ENCODE data around the gene C5AR2.
A peak's percentile ranks its signal among the peaks of the same experiment; 100 is the strongest.
"Not testable (repeated sequence)": the region's sequence is repeated elsewhere in the genome, so short reads cannot be mapped to it uniquely, and the experiment has no call there.

Gene C5AR2

GRCh38 chr19:47331931-47332547 lies at the start of gene C5AR2:
Gene C5AR2, plus strand, starts transcription at chr19:47332175. Its CDS starts 8,625 bp downstream, at chr19:47340800.
- DNase-seq: peak; percentile 27

DNA sequence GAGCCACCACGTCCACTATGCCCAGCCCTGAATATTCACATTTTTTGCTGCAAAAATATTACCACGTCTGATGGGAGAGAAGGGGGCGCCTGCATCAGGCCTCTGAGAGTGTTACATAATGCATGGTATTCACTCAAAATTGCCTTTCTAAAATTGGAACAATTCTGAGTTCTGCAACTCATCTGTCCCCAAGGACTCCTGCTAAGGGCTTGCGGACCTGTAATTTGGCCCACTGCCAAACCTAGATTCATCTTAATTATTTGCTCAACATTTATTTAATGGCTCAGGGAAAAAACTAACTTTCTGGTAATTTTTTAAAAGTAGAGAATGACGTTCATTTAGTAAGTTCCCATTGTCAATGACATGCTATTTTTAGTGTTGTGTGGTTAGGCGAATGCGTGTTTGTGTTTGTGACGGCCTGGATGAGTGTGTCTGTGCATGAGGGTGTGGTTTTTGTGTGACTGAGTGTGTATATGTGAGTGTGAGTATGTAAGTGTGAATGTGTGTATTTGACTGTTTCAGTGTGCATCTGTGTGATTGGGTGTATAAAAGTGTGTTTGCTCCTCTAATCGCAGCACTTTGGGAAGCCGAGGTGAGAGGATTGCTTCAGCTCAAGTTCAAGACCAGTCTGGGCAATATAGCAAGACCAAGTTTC lies 48.4 kb upstream of the C5AR2 start:
- DNase-seq: no peak

DNA sequence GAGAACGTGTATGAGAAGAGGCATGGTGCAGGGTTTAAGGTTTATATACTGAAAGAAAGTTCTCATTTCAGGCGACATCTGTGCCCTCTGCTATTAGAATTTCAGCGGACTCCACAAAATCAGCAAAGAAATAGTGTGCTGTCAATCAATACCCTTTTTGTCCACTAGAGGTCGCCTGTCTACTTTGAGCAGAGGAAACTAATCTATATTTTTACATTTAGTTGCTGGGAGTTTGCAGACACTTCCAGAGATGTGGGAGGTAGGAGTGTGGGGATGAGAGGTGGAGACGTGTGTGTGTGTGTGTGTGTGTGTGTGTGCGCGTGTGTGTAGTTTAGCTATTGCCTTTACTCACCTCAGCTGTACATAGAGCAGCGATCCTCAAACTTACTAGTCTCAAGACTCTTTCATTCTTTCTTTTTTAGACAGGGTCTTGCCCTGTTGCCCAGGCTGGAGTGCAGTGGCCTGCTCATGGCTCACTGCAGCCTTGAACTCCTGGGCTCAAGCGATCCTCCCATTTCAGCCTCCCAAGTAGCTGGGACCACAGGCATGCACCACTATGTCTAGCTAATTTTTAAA lies 47.6 kb upstream of the C5AR2 start:
- DNase-seq: peak; percentile 69

DNA sequence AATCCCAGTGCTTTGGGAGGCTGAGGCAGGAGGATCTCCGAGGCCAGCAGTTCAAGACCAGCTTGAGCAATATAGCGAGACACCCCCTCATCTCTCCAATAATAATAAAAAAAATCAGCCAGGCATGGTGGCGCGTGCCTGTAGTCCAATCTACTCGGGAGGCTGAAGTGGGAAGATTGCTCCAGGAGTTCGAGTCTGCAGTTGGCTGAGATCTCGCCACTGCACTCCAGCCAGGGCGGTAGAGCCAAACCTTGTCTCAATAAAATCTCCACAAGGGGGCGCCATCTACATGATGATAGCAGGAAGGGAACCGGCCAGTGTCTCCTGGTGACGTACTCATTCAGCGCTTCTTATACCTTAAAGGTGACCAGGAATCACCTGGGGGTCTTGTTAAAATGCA lies 35.9 kb upstream of the C5AR2 start:
- DNase-seq: peak; percentile 89

DNA sequence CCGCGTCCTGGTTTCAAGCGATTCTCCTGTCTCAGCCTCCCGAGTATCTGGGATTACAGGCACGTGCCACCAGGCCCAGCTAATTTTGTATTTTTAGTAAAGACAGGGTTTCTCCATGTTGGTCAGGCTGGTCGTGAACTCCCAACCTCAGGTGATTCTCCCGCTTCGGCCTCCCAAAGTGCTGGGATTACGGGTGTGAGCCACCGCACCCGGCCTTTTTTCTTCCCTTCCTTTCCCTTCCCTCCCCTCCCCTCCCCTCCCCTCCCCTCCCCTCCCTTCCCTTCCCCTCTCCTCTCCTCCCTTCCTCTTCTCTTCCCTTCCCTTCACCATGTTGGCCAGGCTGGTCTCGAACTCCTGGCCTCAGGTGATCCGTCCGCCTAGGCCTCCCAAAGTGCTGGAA lies 31.1 kb upstream of the C5AR2 start:
- not testable (repeated sequence) for DNase-seq

DNA sequence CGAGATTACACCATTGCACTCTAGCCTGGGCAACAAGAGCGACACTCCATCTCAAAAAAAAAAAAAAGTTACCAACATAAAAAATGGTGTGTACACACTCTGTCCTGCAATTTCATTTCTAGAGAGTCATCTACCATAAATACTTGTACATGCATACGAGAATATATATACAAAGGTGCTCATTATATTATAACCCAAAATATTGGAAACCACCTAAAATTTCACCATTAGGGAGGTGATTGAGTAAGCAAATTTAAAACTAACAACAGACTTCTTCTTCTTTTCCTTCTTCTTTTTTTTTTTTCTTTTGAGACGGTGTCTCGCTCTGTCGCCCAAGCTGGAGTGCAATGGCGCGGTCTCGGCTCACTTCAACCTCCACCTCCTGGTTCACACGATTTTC lies 29.7 kb upstream of the C5AR2 start:
- no peak for DNase-seq

- DNase-seq: peak; percentile 85
Observed at GRCh38 chr19:47303966-47304365, 28.0 kb upstream of the C5AR2 start.

DNA sequence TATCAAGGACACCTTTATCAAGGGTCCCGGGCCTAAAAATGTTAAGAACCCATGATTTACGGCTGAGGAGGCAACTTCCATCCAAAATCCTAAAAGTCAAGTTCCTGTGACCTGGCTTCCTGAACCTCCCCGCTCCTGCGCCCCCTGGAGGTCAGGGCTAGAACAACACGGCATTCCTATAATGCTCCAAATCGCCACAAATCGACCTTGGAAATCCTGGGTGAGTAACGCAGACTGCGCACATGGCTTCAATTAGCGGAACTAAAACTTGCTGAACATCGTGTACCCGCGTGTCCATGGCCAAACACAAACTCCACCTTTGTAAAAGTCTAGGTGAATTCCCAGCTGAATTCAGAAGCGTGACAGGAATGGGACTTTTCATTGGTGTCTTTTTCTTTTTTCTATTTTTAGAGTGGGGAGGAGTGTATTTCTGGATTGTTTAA lies 26.6 kb upstream of the C5AR2 start:
- DNase-seq: peak; percentile 60

GRCh38 chr19:47306303-47306702 lies 25.7 kb upstream of the C5AR2 start:
- DNase-seq: no peak

GRCh38 chr19:47309038-47309437 lies 22.9 kb upstream of the C5AR2 start:
- no peak for DNase-seq

- no peak for DNase-seq
Observed at GRCh38 chr19:47309608-47310007, 22.4 kb upstream of the C5AR2 start, which contains the start of gene C5AR1. Gene C5AR1, plus strand, starts transcription at chr19:47309861. Its CDS starts 35 bp downstream, at chr19:47309896.

GRCh38 chr19:47310323-47310722 lies 21.7 kb upstream of the C5AR2 start:
- DNase-seq: no peak

DNA sequence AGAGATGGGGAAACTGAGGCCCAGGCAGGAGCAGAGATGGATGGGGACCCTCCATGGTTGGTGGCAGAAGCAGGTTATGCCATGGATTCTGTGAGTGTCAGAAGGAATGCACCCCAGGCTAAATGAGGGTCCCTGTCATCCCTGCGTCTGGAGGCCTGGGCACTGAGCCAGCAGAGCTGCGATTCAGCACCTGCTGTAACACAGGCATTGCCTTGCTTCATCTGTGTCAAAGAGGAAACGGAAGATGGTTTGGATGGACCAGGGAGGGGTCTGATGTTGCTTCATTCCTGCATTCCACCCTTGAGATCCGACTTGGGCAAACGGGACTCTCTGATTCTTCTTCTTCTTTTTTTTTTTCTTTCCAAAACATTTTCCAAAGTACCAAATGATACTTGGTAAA lies 21.2 kb upstream of the C5AR2 start:
- no peak for DNase-seq

DNA sequence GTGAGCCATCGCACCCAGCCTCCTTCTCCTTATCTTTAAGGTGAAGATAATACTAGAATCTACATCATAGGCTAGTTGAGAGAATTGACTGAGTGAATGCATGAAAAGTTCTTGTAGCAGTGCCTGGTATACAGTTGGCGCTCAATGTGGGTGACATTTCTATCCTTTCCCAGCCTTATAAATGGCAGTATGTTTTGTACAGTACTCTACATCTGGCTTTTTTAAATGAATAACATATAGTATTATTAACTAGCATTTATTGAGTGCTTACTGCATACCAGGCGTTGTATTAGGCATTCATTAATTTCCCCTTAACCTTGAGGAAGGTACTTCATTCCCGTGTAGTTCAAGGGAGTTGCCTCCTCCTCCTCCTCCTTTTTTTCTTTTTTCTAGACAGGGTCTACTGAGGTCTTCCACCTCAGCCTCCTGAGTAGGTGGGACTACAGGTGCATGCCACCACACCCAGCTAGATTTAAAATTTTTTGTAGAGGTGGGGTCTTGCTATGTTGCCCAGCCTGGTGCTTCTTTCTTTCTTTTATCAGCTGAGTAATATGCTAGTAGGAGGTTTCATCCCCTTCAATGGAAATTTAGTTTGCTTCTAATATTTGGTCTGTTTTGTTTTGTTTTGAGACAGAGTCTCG lies 19.5 kb upstream of the C5AR2 start:
- DNase-seq: no peak

GRCh38 chr19:47313754-47314295 lies 18.1 kb upstream of the C5AR2 start:
- DNase-seq: no peak

DNA sequence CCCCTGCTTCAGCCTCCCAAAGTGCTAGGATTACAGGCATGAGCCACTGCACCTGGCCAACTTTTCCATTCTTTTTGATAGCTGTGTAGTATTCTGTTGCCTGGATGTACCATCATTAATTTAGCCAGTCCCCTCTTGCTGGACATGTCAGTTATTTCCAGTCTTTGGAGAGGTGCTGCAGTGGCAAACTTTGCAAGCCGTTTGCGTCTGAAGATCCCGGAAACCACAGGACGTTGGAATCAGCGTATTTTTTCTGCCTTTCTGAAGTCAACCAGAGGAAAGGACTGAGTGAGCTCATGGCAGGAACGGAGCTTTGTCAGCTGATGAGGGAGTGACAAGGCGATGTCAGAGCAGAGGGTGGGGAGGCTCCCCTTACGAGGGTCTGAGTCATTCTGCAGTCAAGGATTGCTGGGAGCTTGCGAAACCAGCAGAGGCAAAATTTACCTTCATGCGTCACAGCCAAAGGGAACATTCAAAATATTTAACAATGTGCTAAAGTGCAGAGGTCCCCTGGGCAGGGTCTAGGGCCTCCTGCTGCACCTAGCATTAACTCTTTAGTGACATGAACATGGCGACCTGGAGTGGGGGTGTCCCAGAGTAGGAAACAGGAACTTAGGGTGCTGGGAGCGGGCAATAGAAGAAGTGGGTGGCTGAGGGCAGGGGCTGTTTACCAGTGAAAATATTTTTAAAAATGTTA lies 16.7 kb upstream of the C5AR2 start:
- peak; percentile 78 for DNase-seq

DNA sequence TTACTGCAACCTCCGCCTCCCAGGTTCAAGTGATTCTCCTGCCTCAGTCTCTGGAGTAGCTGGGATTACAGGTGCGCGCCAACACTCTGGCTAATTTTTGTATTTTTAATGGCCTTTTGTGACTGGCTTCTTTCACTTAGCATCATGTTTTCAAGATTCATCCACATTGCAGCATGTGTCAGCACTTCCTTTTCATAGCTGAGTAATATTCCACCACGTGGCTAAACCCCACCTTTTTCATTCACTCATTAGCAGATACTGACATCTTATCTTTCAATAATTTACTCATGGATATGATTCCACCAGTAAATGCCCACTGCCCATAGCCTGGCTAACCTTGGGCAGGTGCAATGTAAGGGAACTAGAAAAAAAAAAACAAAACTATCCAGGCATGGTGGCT lies 15.5 kb upstream of the C5AR2 start:
- no peak for DNase-seq

DNA sequence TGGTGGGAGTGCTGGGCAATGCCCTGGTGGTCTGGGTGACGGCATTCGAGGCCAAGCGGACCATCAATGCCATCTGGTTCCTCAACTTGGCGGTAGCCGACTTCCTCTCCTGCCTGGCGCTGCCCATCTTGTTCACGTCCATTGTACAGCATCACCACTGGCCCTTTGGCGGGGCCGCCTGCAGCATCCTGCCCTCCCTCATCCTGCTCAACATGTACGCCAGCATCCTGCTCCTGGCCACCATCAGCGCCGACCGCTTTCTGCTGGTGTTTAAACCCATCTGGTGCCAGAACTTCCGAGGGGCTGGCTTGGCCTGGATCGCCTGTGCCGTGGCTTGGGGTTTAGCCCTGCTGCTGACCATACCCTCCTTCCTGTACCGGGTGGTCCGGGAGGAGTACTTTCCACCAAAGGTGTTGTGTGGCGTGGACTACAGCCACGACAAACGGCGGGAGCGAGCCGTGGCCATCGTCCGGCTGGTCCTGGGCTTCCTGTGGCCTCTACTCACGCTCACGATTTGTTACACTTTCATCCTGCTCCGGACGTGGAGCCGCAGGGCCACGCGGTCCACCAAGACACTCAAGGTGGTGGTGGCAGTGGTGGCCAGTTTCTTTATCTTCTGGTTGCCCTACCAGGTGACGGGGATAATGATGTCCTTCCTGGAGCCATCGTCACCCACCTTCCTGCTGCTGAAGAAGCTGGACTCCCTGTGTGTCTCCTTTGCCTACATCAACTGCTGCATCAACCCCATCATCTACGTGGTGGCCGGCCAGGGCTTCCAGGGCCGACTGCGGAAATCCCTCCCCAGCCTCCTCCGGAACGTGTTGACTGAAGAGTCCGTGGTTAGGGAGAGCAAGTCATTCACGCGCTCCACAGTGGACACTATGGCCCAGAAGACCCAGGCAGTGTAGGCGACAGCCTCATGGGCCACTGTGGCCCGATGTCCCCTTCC lies 11.8 kb upstream of the C5AR2 start:
- no peak for DNase-seq

DNA sequence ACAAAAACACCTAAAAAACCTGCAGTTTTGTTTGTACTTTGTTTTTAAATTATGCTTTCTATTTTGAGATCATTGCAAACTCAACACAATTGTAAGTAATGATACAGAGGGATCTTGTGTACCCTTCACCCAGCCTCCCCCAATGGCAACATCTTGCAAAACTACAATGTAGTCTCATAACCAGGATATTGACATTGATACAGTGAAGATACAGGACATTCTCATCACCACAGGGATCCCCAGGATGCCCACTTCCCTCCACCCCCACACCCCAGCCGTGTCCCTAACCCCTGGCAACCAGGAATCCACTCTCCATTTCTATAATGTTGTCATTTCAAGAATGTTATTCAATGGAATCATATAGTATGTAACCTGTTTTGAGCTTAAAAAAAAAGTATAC lies 10.3 kb upstream of the C5AR2 start:
- no peak for DNase-seq

DNA sequence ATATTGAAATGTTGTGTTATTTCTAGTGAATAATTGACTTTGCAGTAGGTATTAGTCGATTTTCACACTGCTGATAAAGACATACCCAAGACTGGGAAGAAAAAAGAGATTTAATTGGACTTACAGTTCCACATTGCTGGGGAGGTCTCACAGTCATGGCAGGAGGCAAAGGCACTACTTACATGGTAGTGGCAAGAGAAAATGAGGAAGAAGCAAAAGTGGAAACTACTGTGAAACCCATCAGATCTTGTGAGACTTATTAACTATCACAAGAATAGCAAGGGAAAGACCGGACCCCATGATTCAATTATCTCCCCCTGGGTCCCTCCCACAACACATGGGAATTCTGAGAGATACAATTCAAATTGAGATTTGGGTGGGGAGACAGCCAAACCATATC lies 9.9 kb upstream of the C5AR2 start:
- DNase-seq: no peak

GRCh38 chr19:47323409-47323808 lies 8.6 kb upstream of the C5AR2 start:
- DNase-seq: no peak

GRCh38 chr19:47323872-47324271 lies 8.1 kb upstream of the C5AR2 start:
- no peak for DNase-seq

Data from hematopoietic multipotent progenitor cell treated with erythropoietin and hydrocortisone succinate and interleukin-3 and kit ligand, for 8 days (in vitro differentiated cells).